GM21723 (cell line): Measurements from ENCODE around the gene PACSIN1.

Experiments
- ATAC-seq: cut with Tn5 transposase; IDR thresholded peaks from one replicate; pipeline ENCODE4 v1.9.1; 2021; ENCODE audit warnings: mild to moderate bottlenecking, moderate library complexity; ENCODE audit not compliant: unreplicated experiment

PACSIN1 gene

GRCh38 chr6:34543421-34543820 lies 77.5 kb downstream of the PACSIN1 start:
- ATAC-seq = no peak

- ATAC-seq = no peak
Observed at GRCh38 chr6:34544052-34544604, 78.3 kb downstream of the PACSIN1 start.

DNA sequence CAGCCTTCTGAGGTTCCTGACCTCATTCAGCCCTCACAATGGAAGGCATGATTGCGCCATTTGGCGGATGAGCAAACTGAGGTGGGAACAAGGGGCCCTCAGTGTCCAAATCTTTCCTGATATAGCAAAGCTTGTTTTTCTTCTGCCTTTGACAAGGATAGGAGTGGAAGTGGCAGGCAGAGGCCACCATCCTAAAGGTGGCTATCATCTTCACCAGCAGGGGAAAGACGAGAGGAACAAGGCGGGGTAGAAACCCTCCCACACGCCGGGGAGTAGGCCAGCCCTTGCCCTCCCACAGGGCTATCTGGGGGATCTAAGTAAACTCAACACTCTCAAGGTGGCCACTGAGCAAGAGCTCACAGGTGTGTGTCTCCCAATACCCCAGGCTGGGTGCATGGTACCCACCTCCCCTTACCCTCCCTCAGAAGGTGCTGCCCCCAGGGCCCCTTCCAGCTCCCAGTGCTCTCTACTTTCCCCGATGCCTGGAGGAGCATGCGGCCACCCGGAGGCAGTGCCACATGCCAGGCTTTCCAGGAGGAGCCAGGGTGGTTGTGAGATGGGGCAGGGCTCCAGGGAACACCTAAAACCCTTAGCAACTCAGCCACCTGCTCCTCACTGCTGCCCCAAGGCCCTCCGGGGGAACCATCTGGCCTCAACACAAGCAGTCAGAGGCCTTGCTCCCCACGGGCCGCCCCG lies 79.0 kb downstream of the PACSIN1 start:
- ATAC-seq = no peak

GRCh38 chr6:34546551-34547321 lies 80.9 kb downstream of the PACSIN1 start:
- ATAC-seq = no peak

DNA sequence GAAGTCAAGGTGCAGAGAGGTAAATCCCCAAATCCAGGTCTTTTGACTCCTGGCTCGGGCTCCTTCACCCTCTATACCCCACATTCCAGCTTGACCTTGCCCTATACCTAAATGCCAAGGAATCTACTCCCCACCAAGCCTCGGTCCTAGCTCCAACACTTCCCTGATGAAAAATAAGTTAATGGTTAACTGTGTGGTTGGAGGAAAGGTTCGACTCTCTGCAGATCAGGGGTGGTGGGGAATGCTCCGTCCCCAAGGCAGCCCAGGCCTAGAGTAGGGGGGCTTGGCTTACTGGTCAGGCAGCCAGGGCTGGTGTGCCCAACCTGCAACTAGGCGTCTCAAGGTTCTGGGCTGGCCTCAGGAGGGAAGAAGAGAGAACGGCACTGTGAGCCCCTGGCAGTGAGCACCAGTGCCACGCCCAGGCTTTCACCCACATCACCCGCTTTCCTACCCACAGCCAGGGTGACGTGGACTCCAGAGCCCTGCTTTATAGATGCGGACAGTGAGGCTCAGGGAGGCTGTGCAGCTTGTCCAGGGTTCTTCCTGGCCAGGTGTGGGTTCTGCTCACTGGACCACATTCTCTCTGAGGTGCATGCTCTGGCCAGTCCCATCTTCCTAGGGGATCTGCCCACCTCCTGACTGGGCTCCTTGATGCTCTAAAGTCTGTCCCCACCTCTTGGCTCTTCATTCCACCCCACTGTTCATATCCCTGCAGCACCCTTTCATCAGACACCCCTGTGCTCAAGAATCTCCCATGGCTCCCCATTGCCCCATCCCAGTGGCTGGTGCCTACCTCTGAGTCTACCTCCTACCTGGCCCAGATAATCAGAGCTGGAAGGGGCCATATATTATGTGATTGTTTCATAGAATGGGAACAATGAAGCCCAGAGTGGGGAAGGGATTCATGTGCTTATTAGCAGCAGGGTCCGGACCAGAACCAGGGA lies 82.1 kb downstream of the PACSIN1 start:
- ATAC-seq = no peak

GRCh38 chr6:34549026-34549803 lies 83.3 kb downstream of the PACSIN1 start:
- no peak for ATAC-seq

DNA sequence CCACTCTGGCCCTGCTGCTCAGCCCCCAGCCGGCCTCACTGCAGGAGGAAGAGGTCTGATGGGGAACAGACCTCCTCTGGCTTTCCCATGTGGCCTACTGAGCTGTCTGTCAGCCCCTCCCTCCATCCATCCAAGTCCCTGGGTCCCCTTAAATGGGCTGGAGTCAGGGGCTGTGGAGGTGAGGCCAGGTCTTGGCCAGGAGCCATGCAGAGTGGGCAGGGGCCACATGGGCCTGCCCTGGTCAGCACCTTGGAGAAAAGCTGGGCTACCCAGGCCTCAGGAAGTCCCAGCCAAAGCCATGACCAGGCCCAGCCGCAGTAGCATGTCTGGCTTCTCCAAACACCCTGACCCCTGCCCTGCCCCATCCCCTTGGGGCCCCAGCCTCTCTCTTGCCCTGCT lies 83.9 kb downstream of the PACSIN1 start:
- ATAC-seq = no peak

GRCh38 chr6:34551720-34552119 lies 85.8 kb downstream of the PACSIN1 start:
- ATAC-seq = no peak

DNA sequence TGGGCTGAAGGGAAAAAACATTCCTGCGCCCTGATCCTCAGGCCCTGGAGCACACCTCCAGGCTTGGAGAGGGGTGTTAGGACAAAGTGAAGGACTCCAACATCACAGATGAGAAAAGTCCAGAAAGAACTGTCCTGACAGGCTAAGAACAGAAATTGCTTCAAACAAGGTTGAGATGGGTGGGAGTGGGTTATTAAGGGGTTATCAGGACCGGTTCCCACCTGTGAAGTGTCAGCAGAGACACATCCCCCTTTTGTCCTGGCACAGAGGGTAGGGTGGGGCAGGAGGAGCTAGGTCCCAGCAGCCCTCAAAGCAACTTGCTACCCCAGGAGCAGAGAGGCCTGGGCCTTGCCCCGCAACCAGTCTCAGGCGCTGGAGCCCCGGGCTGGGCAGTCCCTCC lies 86.7 kb downstream of the PACSIN1 start:
- no peak for ATAC-seq

DNA sequence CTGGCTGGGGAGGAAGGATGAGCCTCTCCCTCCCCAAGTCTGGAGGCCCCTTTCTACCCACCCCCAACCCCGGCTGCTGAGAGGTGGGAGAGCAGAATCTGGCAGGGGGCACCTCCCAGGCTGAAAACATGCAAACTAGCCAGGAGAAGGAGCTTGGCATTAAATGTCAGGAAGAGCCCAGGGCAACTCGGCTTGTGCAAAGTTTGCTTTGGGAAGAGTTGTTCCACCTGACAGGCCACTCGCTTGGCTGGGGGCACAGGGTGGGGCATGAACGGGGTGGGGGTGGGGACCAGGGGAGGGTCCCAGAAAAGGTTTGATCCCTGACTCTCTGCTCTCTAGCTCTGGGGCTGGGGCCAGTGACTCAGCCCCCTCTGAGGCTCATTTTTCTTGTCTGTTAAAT lies 87.3 kb downstream of the PACSIN1 start:
- no peak for ATAC-seq

GRCh38 chr6:34553750-34554149 lies 87.9 kb downstream of the PACSIN1 start:
- ATAC-seq = no peak

- no peak for ATAC-seq
Observed at GRCh38 chr6:34554291-34555006, 88.6 kb downstream of the PACSIN1 start.

GRCh38 chr6:34555007-34555322 lies 89.1 kb downstream of the PACSIN1 start:
- no peak for ATAC-seq

GRCh38 chr6:34555328-34555727 lies 89.5 kb downstream of the PACSIN1 start:
- ATAC-seq = no peak

DNA sequence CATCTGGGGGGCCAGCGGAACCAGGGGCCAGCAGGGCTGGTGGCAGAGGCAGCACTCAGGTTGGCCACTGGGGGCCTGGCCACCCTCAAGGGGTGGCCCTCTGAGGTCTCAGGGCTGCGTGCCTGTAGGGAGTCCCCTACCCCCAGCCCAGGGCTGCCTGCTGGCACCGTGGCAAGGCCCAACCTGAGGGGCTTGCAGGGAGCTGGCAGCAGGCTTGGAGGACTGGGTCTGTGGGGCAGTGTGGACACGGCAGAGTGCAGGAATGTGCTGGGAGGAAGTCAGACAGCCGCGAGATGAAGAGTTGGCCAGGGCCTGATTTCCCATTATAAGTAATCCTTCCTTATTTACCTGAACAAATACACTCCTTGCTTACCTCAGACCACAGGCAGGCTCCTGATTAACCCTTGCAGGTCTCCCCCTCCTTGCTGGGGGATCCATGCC lies 90.2 kb downstream of the PACSIN1 start, which contains the start of gene SPDEF:
Gene SPDEF (minus strand): TSS at position 299 of the 441 bp plus-strand sequence. CDS start 11,874 bp downstream, outside the sequence.
- ATAC-seq = no peak

GRCh38 chr6:34556493-34556892 lies 90.6 kb downstream of the PACSIN1 start:
- ATAC-seq = no peak

DNA sequence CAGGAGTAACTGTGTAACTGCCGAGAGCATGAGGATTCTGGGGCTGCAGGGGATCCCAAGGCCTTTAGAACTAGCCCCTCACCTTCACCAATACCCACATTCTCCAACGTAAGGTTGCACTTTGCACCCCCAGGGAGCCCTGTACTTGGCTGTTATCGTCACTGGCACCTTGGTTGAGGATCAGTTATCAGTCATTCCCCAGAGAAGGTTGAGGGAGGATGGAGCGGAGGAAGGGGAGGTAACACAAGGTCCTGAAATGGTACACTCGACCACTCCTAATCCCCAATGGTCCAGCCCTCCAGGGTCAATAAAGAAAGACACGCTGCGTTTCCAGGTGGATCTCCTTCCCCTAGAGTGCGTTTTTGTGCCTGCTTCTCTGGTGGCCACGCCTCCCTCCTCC lies 91.4 kb downstream of the PACSIN1 start:
- no peak for ATAC-seq

DNA sequence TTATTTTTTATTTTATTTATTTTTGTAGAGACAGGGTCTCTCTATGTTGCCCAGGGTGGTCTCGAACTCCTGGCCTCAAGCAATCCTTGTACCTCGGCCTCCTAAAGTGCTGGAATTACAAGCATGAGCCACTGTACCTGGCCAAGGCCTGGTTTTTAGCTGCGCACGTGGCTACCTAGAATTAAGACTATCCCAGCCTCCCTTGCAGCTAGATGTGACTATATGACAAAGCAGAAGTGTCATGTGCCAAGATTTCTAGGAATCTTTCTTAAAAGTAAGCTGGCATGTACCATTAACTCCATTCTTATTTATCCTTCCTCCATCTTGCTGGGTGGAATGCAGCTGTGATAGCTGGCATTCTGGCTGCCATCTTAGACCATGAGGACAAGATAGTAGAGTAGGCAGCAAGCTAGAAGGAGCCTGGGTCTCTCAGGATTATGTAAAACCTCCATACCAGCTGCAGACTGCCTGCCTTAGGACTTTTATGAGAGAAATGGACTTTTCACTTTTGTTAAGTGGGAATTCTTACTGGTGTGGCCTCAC lies 92.4 kb downstream of the PACSIN1 start:
- no peak for ATAC-seq

DNA sequence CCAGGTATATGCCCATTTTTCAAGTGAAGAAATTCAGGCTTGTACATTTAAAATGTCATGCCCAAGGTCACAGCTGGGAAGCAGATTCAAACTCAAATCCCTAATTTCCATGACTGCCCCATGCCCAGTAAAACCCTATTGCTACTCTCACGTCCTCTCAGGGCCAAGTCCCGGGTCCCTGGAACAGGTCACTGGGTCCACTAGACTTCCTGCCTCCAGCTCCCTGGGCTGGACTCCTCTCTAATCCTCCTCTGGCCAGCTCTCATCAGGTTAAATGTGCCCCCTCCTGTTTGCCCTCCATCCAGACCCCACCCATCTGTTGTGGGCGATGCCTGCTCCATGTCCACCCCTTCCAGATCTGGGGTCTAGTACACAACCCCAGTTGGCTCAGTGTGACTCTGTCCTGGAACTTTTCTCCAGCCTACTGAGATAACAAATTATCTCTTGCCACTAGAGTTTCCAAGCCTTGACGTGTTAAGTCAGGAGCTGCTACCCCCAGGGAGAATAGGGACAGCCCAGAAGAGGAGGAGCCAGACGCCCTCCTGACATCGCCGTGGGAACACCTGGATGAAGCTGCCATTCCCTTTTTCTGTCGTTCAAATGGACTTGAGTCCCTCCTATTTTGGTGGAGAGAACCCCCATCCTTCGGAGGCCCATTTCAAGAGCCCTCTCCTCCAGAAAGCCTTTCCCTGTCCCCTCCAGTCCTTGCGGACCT lies 93.9 kb downstream of the PACSIN1 start:
- ATAC-seq = no peak
